Erythroblast (primary cell): ENCODE measurements around the gene ETV5.

ENCODE experiments used
- GATA1 ChIP-seq: IDR thresholded peaks from 2 replicates; pipeline ENCODE4 v1.6.1; 2011; ENCODE audit warnings: low read depth, mild to moderate bottlenecking, control low read depth, low read length, moderate library complexity
- POLR2A ChIP-seq: IDR thresholded peaks from 2 replicates; pipeline ENCODE4 v1.6.1; 2011; ENCODE audit warnings: mild to moderate bottlenecking, low read length

- no peak for TF ChIP-seq POLR2A
- no peak for TF ChIP-seq GATA1
Observed at GRCh38 chr3:186095561-186096081, 13.3 kb downstream of the ETV5 start.
